HK-2 (cell line): ENCODE results near the gene PAPOLA.
"Not testable (repeated sequence)": the region's sequence is repeated elsewhere in the genome, so short reads cannot be mapped to it uniquely, and the experiment has no call there.

Source experiments
- DNase-seq: peaks from one replicate; pipeline ENCODE4 v3.0.0-alpha.2; 2018; ENCODE audit not compliant: unreplicated experiment

Gene PAPOLA

GRCh38 chr14:96501740-96502620, at the start of gene PAPOLA:
PAPOLA (plus strand) TSS chr14:96502382; CDS start chr14:96502593, 211 bp downstream.
- peak; percentile 95 for DNase-seq

DNA sequence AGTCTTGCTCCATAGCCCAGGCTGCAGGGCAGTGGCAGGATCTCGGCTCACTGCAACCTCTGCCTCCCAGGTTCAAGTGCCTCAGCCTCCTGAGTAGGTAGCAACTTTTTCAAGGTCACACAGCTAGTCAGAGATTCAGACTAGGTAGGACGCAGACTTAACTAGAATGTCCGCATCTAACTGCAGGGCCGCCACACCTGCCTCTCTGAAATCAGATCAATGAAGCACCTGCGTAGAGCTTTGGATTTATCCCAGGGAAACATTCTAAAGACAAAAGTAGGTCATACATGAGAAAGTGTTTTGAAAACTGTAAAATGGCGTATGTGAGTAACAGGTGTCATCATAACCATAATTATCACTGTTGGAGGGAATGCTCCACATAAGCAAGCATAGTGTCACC, 49.5 kb upstream of the PAPOLA start:
- DNase-seq = no peak

- DNase-seq = no peak
These were observed 46.6 kb upstream of the PAPOLA start for GRCh38 chr14:96455588-96455987.

DNA sequence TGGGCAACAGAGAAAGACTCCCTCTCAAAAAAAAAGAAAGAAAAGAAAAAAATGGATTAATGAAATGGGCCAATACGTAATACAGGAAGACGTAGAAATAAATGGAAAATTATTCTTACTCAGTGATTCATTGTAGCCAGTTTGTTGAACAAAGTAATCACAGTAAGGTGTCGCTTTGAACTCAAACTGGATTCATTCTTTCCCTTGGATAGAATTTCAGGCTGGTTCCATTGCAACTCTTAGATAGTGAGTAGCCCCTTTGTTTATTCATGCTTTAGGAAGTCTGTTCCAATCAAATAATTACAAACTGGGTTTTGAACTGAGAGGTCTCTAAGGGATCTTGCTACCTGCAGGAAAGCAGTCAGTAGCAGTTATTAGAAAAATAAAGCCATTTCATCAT, 42.3 kb upstream of the PAPOLA start:
- DNase-seq = no peak

- no peak for DNase-seq
These were observed 40.0 kb upstream of the PAPOLA start for GRCh38 chr14:96461950-96462798.

- no peak for DNase-seq
These were observed 38.0 kb upstream of the PAPOLA start for GRCh38 chr14:96464136-96464535.

DNA sequence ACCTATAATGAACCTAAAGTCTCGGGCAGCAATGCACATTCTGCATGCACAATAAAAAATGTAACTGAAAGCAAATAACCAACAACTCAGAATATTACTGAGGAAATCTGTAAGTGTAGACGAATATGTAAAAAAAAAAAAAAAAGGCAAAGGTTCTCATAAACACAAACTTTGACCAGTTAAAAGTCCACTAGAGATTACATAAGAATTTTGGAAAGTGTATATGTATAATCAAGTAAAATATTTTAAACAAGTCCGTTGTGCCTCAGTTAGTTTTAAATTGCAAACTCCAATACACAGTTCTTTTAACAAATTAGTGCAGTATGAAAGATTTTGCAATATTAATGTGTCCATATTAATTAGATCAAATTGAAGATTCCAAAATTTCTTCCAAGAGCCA, 35.3 kb upstream of the PAPOLA start:
- no peak for DNase-seq

DNA sequence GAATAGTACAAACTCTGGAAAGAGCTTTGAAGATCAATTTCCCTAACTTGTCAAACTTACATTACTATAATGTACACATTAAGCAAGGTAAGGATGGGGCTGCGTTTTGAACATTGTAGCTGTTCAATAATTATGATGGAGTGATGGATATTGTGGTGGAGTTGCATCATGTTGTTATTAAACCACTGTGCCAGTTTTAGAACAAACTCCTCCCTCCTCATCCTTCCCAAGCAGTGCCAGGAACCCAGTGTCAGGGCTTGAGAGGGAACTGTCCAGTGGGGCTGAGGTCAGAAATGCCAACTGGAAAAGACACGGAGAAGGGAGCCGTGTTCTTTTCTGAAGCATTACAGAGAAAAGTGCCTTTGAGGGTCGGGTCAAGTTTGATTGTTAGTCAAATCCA, 31.9 kb upstream of the PAPOLA start:
- DNase-seq = no peak

DNA sequence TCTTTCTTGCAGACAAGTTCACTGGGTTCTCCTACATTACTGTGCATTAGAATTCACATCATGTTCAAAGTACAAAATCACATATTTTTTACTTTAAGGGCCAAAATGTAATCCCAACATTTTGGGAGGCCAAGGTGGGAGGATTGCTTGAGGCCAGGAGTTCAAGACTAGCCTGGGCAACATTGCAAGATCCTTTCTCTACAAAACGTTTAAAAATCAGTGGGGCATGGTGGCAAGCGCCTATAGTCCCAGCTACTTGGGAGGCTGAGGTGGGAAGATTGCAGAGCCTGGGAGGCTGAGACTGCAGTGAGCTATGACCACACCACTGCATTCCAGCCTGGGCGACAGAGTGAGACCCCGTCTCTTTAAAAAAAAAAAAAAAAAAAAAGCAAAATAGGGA, 31.2 kb upstream of the PAPOLA start:
- not testable (repeated sequence) for DNase-seq

DNA sequence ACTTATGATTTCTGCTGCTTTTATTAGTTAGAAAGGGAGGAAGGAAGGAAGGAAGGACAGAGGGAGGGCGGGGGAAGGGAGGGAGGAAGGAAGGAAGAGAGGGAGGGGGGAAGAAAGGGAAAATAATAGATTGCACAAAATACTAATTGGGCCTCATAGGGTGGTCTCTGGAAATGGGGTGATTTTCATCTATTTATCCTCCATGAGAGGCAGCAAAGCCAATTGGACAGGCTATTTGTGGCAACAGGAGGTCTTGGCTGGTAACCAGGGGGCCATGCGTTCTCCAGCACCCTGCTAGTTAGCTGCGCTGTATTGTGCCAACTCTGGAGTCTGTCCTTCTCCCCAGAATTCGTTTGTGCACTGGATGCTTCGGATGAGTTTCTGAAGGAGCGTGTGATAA, 24.1 kb upstream of the PAPOLA start:
- DNase-seq = no peak

- DNase-seq = no peak
These were observed 22.6 kb upstream of the PAPOLA start for GRCh38 chr14:96479435-96480146.

- no peak for DNase-seq
These were observed 20.4 kb upstream of the PAPOLA start for GRCh38 chr14:96481731-96482314.

GRCh38 chr14:96482986-96483385, 19.2 kb upstream of the PAPOLA start:
- no peak for DNase-seq

DNA sequence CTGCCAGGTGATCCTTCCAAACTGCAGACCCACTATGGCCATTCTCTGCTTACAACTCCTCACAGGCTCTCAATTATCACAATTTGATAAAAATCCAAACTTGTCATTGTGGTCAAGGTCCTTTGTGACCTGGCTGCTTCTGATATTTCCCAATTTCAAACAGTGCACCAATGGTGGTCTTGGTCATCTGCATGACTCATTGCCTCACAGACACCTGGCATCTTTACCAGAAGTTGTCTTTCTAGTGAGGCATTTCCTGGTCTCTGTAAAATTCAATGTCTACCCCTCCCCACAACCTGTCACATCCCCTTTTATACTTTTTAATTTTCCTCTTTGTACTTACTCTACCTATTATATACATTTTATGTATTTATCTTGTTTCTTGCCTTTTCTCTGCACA, 17.8 kb upstream of the PAPOLA start:
- no peak for DNase-seq

GRCh38 chr14:96486705-96487104, 15.5 kb upstream of the PAPOLA start:
- no peak for DNase-seq

GRCh38 chr14:96489327-96489726, 12.9 kb upstream of the PAPOLA start:
- no peak for DNase-seq

- DNase-seq = no peak
These were observed 9.0 kb upstream of the PAPOLA start for GRCh38 chr14:96493178-96493577.

DNA sequence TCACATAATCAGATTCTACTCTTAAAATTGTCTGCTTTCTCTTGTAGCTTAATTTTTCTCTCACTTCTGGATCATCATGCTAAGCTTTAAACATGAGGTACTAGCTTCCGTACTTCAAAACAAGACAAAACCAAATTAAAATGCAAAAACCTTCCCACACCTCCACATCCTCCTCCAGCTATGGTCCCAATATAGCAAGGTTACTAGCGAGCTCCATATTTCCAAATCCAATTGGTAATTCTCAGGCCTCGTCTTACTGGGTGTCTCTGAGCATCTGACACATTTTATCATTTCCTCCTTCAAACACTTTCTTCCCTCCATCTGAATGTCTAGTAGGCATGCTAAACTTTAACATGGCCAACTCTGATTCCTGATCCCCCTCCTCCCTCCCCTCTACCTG, 7.9 kb upstream of the PAPOLA start:
- no peak for DNase-seq

DNA sequence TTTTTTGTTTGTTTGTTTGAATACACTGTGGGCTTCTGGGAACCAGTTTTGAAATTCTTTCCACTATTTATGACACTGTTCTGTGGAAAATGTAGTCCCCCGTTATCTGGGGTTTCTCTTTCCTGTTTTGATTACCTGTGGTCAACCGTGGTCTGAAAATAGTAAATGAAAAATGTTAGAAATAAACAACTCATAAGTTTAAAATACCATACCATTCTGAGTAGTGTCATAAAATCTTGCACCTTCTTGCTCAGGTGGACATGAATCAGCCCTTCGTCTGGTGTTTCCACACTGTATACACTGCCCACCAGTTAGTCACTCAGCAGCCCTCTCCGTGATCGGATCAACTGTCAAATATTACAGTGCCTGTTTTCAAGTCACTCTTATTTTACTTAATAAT, 5.1 kb upstream of the PAPOLA start:
- DNase-seq = no peak

DNA sequence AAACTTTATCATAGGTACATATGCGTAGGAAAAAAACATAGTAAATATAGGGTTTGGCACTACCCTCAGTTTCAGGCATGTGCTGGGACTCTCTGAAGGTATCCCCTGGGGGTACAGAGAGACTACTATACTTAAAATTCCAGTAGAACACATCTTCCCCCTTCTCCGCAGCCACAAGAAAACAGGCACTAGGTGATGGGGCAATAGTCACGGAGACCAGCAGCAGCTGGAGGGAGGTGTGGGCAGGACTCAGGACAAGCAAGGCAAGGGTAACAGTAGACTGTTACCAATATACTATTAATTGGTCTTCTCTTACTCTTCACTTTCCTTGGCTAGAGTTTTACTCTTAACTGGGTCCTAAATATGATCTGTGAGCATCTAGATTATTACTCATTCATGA, 4.6 kb upstream of the PAPOLA start:
- DNase-seq = no peak

DNA sequence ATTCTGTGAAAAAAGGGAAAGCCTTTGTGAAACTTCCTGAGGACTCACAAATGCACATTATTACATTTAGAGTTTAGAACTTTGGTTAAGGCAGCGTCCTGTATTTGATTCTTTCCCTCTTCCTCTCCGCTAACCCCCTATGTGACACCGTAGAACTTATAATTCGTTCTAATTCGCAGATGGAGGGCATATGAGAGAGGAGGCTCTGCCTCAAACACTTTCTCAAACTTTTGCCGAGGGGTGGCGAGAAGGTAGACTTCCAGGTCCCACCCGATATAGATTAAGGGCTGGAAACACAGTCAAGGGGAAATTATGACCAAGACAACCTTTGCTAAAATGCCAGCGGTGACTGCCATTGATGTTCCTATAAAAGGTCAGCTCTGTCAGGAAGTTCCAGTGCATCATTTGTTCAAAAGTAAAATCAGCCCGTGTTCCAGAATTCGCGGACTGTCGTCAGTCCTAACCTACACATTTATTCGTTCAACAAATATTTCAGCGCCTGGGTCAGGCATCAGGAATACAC, 904 bp upstream of the PAPOLA start:
- DNase-seq = no peak
